Stimulated activated CD4-positive, alpha-beta T cell treated with anti-CD3 and anti-CD28 coated beads, Interleukin-4, amount 100 ng/mL, for 1 hour (primary cell): ENCODE measurements around the gene KLF14.
"Not testable (repeated sequence)": the region's sequence is repeated elsewhere in the genome, so short reads cannot be mapped to it uniquely, and the experiment has no call there.

Source experiments
- DNase-seq: peaks from one replicate; pipeline ENCODE4 v3.0.0-alpha.2; 2020

Gene KLF14

DNA sequence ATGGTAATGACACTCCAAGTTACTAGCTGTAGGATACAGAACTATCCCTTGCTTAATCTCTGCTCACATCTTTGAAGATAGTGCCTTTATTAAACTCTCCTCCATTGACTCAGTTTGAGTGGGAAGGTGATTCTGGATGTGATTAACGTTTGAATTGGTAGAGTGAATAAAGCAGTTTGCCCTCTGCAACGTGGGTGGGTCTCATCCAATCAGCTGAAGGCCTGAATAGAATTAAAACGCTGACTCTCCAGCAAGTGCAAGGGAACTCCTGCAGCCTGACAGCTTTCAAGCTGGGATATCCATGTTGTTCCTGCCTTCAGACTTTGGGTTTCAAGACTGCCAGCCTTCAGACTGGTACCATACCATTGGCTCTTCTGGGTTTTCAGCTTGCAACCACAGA, 21.6 kb downstream of the KLF14 start:
- no peak for DNase-seq

DNA sequence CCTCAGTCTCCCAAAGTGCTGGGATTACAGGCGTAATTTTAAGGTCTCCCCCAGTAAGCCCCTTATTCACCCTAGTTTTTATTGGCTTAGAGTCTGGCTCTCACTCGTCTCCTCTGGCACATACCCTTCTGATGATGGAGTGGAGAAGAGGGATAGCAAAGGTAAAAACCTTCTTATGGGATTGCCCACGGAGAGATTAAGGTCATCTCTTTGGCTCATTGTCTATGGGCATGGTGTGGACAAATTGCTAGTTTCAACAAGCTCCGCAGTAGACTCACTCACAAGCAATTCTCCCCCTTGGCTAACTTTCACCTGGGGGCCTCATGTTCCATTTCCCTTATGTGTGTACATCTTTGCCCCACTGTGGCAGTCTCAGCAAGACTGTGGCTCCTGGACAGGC, 25.2 kb downstream of the KLF14 start:
- DNase-seq: no peak

DNA sequence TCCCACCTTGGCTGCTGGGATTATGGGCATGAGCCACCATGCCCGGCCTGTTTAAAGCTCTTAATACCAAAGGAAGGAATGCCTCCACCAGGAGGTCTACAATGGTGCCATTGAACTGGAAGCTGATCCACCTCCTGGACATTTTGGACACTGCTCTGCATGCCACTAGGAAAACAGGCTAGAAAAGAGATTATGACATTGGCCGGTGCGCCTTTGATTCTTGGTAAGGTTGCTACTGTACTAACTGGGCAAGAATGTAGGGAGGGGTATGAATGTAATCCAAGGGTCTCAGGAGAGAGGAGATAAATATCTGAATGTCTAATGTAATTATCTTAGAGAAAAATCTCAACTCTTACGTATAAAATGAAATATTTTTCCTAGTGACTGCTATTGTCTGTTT, 26.0 kb downstream of the KLF14 start:
- no peak for DNase-seq

DNA sequence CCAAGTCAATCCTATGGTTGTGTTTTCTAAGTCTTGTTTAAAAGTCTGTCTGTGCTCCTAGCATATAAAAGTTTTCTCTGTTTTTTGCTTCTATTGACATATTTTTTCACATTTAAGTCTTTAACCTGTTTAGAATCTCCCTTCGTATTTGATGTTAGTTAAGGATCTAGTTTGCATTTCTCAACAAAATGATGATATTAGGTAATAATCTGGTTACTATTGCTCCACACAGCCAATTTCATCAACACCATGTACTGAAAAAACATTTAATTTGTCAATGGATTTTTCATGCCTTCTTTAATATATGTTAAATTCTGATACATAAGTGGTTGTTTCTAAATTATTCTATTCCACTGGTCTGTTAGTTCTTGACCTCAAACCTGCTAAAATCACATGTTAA, 30.2 kb downstream of the KLF14 start:
- DNase-seq: no peak

DNA sequence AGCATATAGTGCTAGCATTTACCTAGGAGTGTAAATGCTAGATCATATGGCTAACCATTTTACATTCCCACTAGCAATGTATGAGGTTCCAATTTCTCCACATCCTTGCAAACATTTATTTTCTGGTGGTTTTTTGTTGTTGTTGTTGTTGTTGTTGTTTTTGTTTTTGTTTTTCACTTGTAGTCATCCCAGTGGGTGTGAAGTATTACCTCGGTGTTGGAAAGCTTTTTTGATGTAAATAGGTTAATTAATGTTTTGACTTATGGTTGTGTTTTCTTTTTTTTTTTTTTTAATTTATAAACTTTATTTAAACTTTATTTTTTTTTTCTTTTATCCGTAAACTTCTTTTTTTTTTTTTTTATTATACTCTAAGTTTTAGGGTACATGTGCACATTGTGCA, 32.4 kb downstream of the KLF14 start:
- DNase-seq: no peak

DNA sequence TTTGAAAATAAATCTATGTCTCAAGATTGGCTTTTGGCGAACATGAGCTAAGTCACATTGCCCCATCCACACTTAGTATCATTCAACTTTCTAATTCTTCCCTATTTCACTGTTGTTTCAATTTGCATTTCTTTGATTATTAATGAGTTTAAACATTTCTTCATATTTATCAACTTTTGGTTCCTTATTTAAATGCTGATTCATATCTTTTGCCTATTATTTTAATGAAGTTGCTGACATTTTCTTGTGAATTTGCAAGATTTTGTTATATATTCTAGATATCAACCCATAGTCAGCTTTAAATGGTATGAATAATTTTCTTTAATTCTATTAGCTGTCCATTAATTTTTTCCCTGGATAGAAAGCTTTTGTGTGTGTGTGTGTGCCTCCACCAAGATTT, 33.2 kb downstream of the KLF14 start:
- no peak for DNase-seq

DNA sequence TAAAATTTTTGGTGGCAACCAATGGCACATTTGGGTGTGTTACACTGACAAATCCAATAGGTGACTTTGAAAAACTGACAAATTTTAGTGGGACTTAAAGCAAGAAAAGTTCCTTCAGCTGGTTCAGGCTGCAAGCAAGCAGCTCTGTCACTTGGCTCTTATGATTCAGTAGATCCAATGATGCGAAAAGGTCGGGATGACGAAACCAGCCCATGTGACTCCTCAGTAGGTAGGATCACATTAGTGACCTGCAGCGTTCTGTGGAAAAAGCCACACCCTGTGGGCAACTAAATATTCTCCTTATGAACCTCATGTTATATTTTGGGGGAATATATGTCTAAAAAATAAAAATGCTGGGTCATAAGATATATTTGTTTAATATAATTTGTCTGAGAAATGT, 34.3 kb downstream of the KLF14 start:
- DNase-seq: no peak

DNA sequence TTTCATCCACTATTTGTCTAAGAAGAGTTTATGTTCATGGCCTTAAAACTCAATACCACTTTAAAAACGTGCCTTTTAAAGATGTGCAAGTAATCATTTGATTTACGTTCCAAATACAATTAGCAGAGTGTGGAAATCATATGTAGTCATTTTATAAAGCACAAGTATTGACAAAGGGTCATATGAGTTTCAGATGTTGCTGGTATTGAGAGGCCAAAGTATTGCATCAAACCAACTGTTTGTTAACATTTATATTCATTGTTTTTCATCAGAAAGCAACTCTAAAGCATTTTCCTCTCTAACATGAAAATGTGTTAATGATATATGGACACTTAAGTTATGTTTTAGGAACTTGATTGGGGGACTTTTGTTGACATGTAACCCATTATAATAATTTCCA, 36.2 kb downstream of the KLF14 start:
- DNase-seq: no peak

DNA sequence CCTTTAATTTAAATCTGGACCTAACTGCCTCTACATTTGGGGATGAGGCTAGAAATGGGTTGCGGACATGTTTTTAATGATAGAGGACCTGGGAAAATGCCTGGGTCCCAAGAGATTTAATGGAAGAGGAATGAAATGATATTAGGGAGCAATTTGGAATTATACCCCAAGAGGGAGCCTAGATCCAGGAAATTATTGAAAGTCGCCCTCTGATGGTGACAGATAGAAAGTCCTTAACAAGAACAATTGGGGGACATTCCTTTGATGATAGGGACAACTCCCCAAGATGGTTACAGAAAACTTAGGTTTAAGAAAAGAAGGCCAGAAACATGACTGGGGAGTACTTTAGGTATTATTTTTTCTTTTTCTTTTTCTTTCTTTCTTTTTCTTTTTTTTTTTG, 38.2 kb downstream of the KLF14 start:
- DNase-seq: no peak

DNA sequence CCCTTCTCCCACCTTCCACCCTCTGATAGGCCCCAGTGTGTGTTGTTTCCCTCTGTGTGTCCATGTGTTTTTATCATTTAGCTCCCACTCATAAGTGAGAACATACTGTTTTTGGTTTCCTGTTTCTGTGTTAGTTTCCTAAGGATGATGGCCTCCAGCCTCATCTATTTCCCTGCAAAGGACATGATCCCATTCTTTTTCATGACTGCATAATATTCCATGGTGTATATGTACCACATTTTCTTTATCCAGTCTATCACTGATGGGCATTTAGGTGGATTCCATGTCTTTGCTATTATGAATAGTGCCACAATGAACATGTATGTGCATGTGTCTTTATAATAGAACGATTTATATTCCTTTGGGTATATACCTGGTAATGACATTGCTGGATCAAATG, 41.6 kb downstream of the KLF14 start:
- not testable (repeated sequence) for DNase-seq

DNA sequence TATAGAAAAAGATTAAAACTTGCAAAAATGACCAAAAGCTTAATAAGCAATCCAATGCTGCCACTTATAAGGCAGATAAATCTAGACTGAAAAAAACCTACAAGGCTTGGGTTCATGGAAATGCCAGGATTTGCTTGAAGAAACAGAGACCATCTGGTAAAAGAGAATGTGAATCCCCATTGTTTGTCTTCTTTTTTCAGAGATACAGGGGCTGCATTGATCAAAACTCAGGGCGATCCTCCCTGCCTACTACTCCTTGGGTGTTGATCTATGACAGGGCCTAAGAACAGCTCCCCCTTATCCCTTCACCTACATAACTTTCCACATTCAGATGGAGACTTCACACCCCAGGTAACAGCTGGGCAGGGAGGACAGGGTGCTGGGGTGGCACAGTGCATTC, 44.3 kb downstream of the KLF14 start:
- DNase-seq: no peak

DNA sequence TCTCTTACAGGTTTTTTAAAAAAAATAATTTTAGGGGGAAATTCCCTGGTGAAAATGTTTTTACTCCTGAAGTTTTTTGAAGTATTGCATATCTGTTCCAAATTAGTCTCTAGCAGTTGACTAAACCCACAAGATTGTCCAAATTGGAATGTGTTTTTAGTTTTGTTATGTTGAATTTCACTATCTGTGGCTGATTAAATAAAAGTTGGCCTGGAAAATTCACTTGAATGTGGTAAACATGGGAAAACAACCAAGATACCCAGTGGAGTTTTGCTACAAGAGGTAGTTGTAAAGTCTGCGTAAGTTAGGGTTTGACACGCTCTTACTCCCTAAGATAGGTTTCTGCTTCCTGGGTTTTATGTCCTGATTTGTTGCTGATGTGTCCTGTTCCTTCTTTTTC, 51.0 kb downstream of the KLF14 start:
- no peak for DNase-seq
